ENCODE data around the gene FHOD3.

FHOD3 gene

GRCh38 chr18:36296650-36297416 is 680 bp upstream of the FHOD3 start:
- no peak for DNase-seq (ENCODE audit: low spot score)

DNA sequence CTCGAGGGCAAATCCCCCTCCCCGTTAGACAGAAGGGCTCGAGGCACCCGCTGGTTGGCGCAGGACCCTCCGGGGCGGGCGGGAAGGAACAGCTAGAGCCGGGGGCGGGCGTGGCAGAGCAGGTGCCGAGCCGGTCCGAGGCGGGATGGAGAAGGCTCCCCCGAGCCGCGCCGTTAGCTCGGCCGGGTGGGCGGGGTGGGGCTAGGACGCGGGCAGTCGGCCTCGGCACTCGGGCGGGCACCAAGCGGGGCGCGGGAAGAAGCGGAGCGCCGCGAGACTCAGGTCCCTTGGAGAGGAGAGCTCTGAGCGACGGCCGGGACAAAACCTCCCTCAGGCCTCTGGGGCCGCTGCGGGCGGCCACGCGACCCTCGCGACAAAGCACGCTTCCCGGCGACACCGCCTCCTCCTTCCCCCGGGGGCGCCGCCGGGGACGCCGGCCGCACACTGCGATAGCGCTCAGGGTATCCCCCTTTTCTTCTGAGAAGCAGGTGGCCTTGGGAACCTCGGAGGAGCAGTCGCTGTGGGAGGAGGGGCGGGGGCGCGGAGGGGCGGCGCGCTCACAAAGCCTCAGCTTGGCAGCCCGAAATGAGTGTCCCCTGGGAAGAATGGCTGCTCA is 721 bp downstream of the FHOD3 start:
- DNase-seq (ENCODE audit: low spot score): no peak

DNA sequence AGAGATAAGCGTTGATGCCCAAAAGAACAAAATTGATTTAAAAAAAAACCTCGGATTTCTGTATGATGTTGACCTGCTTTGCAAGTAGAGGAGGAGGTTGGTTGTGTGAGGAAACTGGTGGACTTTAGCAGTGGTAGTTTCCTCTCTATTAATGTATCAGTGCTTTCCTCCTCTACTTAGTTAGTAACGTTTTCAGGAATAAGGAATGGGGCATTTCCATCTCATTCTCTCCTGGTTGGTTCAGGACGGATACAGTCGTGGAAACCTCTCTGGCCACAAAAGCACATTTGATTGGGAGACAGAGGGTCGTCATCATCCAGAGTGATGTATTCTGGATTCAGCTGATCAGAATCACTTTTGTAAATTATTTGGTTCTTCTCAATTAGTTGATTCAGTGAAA is 1.5 kb downstream of the FHOD3 start:
- DNase-seq (ENCODE audit: low spot score): no peak

GRCh38 chr18:36300211-36300610 is 2.7 kb downstream of the FHOD3 start:
- DNase-seq (ENCODE audit: low spot score): no peak

- no peak for DNase-seq (ENCODE audit: low spot score)
Observed at GRCh38 chr18:36301884-36302283, 4.4 kb downstream of the FHOD3 start.

DNA sequence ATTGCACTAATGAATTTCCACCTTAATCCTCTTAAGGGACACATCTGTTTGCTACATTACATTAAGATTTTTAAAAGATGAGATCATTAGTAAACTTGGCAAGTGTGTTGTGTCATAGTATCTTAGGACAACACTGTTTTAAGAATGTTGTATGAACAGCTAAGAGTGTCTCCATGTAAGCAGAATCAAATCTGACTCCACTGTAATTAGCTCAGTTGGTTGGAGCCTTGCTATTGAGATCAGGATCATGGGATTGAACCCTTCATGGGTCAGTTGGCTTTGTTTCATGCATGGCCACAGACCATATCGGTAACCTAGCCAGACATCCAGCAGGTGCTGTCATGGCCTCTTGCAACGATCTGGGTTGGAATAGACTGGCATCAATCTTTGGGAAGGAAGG is 5.2 kb downstream of the FHOD3 start:
- DNase-seq (ENCODE audit: low spot score): no peak

DNA sequence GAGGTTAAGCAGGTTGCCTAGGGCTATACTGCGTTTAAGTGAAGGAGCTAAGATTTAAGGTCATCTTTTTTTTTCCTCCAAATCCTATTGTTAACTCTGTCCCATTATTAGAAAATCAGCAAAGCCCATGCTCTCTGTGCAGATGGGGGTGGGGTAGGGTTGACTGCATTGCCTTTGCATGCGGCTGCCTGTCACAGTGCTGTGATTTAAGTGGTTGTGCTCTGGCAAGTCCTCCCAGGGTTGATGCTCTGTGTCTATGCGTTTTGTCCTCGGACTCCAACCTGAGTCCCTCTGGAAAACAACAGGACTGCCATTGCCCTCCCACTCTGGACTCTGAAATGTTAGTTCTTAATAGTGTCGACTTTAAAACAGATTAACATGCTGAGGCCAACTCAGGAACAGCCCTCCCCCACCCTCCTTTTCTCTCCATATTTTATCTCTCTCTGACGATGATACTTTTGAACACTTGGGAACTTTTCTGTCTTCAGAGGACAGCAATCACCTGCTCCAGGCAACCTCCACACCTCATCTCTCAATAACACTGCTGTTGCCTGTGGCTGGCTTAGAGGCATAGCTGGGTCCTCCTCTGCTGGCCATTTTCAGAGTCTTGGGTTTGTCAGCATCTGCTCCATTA is 5.8 kb downstream of the FHOD3 start:
- no peak for DNase-seq (ENCODE audit: low spot score)

DNA sequence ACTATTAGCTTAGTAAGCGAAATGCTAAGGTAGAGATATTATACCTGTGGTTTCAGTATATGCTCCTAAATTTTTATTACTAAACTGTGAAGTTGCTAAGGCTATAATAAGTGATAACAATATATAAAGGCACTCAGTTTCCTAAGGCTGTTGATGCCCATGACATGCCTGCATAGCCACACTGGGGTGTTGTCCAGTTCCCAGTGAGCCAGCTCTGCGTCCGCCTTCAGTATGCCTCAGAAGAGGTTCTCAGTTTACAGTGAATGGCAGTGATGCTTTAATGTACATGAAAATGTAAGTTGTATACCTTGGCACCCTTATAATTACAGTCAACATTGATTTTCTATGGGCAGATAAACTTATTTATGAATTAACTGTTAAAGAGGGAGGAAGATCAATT is 7.2 kb downstream of the FHOD3 start:
- DNase-seq (ENCODE audit: low spot score): no peak

DNA sequence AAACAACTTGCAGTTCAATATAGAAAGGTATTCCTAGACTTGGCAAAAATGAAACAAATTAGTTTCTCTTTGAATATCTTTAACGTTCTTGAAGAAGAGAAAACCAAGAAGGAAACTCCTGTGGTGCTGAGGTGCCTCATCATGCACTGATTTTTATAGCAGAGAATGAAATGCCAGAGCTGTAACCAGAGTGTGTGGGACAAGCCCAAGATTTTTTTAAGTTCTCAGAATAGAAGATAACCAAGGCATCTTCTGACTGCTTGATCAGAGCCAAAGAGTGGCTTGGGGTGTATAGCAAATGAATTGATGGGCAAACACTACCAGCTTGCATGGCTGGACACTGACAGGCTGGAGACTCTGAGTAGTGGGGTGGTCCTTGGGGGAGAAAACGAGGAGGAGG is 7.9 kb downstream of the FHOD3 start:
- DNase-seq (ENCODE audit: low spot score): no peak

DNA sequence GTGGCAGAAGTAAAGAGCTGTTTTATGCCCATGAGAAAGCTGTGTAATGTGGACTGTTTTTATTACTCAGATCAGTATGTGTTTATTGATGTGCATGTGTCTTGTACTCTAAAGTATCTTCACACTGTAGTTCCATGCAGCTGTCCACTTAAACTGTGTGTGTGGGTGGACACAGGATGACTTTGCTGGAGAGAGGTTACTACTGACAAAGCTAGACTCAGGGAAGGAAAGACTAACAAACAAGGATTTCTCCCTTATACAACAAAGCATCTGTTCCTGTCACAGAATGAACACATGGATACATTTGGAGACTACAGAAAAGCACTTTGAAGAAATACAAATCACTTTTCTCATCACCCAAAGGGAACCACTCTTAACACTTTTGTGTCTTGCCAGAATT is 10.0 kb downstream of the FHOD3 start:
- no peak for DNase-seq (ENCODE audit: low spot score)

DNA sequence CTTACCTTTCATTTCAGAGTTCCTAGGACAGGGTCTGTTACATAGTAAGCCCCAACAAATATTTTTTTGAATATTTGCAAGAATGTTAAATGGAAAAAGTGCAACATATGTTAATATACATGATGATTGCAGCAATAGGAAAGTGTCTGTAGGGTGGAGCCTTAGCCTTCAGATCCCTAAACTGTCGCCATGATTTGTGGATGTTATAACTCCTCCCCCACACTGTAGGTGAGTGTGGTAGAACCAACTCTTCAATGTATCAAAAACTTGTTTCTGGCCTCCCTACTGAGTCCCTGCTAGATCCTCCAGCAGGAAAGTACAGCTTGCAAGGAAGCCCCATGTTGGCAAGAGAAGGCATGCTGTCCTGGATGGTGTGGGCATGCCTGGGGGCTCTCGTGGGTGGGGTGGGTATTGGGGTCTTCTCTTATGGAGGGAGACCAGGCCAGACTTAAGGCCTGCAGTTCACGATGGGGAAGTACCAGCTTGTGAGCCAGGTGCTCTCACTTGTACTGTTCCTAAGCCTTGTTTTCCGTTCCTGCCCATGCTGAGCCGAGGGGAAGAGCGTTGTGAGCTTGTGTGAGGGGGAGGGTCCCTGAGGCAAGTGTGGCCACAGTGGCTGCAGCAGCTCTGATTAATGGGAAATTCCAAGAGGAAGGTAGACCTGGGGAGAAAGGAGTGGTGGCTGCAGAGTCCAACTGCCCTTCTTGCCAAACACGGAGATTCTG is 11.4 kb downstream of the FHOD3 start:
- no peak for DNase-seq (ENCODE audit: low spot score)

DNA sequence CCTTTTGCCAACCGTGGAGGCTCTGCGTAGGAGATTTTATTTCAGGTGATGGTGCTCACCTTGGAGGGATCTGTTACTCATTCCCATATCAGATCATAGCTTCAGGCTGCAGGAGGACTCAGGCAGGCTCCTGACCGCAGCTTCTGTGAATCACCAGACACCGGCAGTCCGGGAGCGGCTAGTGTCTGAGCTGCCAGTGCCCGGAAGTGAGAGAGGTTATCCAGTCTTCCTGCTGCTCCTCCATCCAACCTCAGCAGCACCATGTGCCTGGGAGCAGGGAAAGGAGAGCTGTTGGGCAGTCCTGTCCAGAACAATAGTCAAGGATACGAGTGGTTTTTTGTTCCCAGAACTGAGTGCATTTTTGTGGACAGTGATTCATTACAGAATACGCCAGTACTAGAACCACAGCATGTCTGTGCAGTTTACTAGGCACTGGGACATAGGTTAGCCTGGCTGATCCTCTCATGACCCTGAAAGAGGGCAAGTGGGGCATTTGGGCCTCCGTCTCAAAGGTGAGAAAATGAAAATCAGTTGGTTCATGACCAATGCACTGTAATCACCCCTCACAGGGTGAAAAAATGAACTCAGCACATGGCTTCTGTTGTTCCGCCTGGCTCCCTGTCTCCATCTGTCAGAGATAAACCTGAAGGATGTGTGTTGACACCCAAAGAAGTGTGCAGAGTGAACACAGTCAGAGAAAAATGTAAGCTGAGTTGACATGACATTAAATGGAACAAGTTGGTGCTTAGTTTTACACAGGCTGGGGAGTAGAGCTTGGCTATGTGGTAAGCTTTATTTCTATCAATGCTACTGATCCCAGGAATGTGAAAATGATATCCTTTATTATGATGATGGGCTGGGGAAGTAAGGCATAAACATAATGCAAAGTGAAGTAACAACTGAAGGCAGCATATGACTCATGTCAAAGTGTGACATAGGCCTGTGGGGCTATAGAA is 12.2 kb downstream of the FHOD3 start:
- DNase-seq (ENCODE audit: low spot score): no peak

DNA sequence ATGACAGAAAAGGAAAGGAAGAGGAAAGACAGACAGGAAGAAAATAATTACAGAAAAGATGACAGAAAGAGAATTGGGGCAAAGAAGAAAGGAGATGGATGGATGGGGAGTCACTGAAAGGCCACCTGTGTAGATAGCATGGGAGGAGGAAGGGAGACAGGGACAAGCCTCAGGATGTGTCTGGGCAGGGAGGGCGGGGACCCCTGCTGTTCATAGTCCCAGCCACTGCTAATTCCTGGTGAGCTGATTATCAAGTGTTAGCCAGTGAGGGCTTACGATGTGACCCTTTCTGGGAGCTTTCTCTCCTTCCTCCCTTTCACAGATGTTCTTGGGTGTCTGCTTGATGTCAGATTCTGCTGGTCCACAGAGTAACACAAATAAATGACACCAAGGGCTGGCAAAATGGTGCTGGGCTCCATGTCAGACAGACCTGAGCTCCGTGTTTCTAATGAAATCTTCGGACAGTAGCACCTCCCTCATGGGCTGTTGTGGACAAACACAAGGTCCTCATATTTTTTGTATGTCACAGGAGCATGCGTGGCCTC is 13.6 kb downstream of the FHOD3 start:
- DNase-seq (ENCODE audit: low spot score): no peak

GRCh38 chr18:36312806-36313395 is 15.4 kb downstream of the FHOD3 start:
- no peak for DNase-seq (ENCODE audit: low spot score)

DNA sequence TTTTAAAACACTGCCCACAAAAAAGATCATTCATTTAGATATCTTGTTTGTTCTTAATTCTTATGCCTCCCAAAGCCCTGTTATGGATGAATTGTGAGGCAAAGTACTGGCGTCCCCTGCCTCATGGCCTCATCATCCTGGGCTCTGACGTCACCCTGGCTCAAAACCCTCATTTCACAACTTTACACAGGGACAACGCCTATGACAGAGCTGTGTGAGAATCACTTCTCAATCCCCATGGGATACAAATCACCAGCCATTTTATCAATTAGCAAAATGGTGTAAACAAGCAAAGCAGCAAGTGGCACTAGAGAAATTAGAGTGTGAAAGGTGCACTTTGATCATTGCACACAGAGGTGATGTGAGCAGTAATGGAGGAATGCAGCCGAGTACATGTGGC is 16.6 kb downstream of the FHOD3 start:
- no peak for DNase-seq (ENCODE audit: low spot score)

DNA sequence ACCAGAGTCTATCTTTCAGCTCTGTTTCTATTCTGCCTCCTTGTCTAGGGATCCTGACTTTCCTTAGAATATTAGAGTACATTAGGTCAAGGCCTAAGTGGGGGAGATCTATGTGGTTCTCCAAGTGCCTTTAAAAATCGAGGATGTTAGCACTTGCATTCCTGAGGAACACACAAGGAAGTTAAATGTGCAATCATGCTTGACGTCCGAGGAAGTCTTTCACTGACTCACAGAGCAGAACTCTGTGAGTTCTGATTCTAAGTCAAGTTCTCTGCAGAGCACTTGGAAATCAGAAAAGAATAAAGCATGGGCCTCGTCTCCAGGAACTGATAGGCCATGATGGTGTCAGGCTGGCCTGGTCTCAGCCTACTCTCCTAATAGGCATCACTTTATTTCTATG is 17.2 kb downstream of the FHOD3 start:
- no peak for DNase-seq (ENCODE audit: low spot score)

DNA sequence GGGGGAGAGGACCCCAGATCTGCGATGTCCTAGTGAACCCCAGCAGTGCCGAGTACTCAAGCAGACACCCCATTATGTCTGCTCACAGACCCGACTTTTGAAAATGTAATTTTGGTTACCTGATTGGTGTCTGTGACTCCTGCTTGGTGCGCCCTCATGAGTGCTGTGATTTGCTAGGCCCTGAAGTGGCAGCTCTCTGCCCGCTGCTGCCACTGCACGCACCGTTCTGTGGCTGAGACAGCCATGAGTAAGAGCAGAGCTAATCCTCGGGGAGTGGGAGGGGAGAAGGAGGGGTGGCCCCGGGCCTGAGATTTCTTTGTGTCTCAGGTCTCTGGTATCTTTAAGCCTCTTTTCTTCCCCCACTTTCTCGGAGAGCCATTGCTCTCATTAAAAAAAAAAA is 18.2 kb downstream of the FHOD3 start:
- DNase-seq (ENCODE audit: low spot score): no peak

DNA sequence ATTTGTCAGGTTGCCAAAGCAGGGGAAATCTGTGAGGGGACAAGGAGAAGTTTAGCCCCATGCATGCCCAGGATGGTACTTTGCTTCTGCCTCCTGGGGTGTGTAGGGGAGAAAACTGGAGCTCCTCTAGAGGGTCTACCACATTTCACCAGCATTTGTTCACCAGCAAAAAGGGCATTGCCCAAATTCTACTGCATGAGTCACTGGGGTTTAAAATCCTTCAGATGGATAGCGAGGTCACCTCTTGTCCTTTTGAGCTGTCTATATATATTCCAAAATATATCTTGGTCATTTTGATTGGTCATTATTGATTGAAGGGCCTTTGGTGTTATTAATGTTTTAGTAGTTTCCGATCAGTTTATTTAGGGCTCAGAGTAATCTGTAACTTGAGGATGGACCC is 18.7 kb downstream of the FHOD3 start:
- no peak for DNase-seq (ENCODE audit: low spot score)

- no peak for DNase-seq (ENCODE audit: low spot score)
Observed at GRCh38 chr18:36321658-36322407, 24.3 kb downstream of the FHOD3 start.

DNA sequence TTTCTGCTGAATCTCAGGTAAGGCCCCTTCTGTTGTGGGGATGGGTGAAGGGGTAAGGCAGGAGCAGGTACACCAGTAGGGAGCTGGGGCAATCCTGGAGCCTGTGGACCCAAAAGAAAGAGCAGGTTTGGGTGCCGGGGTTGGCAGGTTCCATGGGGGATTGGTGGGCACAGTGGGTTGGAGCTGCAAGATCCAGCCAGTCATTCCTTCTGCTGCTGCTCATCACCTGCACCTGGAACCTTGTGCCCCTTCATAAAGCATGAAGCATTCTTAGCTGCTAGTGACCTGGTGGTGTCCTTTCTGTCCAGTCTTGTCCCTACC is 24.9 kb downstream of the FHOD3 start:
- DNase-seq (ENCODE audit: low spot score): no peak
